HG03103 (cell line): ENCODE results near the gene SIT1.

Experiments
- ATAC-seq: cut with Tn5 transposase; IDR thresholded peaks from one replicate; pipeline ENCODE4 v1.9.1; 2021; ENCODE audit warnings: low read depth; ENCODE audit not compliant: unreplicated experiment

The SIT1 gene, protein sequence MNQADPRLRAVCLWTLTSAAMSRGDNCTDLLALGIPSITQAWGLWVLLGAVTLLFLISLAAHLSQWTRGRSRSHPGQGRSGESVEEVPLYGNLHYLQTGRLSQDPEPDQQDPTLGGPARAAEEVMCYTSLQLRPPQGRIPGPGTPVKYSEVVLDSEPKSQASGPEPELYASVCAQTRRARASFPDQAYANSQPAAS

DNA sequence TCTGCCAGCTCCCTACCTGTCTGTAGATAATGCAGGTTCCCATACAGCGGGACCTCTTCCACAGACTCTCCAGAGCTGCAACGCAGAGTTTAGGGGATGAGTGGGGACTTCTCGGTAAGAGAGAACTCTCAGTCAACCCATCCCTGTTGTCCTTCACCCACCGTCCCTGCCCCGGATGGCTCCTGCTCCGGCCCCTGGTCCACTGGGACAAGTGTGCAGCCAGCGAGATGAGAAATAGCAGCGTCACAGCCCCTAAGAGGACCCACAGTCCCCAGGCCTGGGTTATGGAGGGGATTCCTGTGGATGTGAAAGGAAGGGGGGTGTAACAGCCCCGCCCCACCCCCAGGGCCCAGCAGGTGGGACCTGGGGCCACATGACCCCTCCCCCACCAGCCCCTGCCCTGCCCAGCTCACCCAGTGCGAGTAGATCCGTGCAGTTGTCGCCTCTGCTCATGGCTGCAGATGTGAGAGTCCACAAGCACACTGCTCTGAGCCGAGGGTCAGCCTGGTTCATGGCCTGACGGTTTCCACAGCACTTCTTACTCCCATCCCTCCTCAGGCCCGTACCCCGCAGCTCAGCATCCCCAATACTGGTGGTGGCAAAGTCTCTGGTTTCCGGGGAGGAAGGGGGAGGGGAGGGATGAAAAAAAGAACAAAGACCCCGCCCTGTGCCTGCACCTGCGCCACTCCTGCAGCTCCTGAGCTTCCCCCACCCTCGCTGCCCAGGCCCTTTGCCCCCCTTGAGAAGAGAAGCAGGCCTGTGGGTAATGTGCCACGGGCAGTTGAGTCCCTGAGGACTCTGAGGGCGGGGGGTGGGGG, at the start of gene SIT1:
Gene SIT1, minus strand, starts transcription at position 591 of the 818 bp plus-strand sequence. Its CDS starts 78 bp downstream, at position 513.
- ATAC-seq, result no peak

DNA sequence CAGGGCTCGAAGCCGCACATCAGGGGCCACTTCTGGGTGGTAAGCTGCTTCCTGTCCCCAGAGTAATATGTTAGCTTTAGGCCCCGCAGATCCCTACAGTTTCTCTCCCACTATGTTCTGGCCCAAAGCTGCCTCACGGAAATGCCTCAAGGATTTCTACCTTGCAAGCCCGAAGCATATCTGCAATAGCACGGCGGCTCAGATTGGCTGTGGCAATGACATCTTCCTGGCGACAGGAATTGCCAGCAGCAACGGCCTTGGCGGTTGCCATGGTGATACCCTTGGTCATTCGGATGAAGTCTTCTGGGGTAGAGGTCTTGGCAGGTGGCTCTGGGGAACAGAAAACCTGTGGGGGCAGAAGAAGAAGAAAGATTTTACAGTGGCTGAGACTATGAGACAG, 49.3 kb upstream of the SIT1 start:
- ATAC-seq, result no peak

DNA sequence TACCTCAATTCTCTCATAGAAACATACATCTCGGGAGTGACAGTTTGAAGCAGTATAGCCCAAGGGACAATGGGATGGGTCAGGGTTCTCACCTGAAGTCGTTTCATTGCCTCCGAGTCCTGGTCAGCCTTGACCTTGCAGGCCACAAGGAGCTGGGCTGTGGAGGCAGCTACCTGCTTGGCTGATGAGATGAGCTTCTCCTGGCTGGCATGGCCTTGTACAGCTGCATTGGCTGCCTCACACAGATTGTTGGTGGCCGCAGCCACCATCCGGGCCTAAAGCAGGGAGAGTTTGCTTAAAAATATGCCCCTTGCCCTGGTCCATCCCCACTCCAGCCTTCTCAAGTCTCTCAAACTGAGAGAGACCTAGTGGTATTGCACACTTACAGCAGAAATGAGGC, 47.5 kb upstream of the SIT1 start:
- ATAC-seq, result no peak

DNA sequence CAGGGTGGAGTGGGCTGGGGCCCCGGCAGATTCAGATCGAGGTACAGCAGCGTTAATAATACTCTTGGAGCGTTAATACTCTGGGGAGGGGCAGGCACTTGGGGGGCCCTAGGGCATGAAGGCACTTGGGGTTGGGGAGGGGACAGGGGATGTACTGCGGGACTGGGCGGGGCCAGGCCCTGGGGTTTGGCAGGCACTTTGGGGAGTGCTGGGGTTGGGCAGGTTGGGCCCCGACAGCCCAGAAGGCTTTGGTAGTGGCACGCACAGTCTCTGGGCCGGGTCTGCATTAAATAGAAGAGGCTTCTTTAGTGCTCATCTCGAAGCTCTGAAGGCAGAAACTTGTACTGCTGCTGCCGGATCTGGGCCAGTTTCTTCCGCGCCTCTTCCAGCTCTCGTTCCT, 46.8 kb upstream of the SIT1 start:
- ATAC-seq, result no peak

DNA sequence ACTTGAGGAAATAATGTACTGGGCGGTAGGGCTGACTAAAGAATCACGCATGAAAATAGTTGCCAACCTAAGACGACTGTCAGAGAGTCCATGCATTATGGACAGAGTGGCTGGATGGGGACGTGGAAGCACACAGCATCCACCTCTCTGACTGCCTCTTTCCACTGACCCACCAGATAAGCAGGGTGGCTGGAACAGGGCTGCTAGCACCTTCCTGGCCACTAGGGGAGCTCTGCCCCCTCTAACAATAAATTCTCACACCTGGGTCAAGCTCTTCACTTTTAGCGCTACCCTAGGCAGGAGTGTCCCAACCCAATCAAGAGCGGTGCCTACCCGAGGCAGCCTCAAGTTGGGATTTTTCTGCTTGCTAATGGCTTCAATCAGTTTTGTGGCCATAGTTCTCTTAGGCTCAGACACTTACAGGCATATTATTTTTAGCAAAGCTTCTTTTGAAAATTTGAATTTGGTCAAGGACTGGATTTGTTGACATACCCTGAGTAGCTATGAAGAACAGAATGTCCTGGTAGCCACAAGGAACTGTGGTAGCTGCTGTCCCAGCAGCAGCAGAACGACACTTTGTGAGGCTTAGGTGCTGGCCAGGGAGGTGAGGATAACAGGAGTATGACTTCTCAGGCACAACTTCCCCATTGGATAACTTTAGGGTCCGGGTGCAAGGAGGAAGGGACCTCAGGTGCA, 45.9 kb upstream of the SIT1 start:
- no peak for ATAC-seq

DNA sequence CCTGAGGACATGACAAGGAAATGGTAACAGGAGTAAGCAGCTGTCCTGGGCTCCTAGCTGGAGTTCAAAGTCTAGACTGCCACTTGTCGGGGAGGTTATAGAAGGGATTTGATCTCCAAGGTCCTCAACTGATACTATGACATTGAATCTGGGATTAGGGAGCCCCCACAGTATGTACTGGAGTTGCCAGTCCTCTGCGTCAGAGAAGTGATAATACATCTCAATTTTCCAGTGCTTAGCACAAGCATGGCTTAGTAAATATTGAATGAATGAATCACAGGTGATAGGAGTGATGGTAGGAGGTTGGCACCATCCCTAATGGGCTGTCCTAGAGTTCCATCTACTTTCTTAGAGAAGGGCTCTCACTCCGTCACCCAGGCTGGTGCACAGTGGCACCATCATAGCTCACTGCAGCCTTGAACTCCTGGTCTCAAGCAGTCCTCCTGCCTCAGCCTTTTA, 45.2 kb upstream of the SIT1 start:
- ATAC-seq, result no peak

DNA sequence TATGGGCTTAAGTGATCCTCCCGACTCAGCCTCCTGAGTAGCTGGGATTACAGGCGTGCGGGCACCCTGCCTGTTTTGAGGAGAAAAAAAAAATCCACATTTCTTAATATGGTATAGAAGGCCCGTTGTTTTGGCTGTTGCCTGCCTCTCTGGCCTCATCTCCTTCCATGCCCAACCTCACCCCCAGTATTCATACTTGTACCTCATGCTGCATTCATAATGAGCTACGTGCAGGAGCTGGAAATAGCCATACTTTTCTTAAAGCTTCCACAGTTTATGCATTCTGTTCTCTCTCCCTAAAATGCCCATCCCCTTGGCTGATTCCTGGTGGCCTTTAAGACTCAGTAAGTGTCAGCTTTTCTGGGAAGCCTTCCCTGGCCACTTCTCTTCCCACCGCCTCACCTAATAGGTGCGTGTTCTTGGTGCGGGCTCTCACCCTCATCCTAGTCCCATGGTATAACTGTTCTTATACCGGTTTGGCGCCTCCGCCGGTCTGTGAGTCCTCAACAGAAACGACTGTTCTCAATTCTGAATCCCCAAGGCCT, 41.1 kb upstream of the SIT1 start:
- ATAC-seq, result no peak

DNA sequence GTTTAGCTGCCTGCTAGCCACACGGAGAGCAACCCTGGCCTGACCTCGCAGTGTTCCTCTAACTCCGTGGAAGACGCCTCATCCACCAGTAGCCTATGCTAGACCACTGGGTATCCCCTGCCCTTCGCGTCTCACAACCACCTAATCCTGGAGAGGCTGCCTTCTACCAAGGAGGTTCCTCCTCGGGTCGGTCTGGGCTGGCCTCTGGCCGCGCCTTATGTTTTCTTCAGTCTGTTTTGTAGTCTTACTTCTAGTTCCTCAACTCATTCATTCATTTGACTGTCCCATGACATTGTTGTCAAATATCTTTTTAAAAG, 40.6 kb upstream of the SIT1 start:
- ATAC-seq, result no peak

DNA sequence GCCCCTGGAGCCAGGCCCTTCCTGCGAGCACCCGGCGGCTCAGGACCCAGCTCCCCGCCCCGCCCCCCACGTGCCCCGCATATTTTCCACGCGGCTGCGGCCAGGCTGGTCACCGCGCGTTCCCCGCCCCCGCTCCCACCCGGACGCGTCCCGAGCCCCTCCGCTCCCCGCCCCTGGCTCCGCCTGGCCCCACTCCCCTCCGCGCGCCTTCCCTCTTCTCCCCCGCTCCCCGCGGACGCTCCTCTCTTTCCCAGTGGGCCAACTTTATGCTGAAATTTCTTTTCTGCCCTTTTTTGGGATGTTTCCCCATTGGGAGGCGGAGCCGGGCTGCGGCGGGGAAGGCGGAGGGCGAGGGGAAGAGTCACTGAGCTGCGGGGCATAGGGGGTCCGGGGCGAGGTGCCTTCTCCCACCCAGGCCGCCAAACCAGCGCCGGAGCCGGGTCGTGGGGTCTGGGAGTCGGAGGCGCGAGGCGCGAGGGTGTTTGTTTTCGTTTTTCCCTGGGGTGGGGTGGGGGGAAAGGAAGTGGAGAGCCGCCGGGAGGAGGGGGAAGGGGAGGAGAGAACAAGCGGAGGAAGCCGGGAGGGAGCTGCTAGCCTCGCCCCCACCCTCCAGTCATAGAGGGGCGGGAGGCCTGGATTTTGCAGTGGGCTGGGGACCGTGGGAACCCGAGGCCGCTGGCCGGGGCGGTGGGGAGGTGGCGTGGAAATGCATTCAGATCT, 40.0 kb upstream of the SIT1 start:
- no peak for ATAC-seq

DNA sequence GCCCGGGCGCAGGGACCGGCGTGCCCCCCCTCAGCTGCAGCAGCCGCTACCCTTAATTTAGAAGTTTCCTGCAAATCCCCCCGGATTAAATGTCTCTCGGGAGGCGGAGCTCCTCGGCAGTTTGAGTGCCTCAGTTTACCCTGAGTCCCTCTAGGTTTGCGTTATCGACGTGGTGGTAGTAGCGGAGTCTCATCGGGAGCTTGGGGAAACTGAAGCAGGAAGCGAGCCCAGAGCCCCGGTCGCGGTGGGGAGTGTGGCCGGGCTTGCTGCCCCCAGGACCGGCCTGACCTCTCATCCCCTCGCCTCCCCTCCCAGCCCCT, 39.5 kb upstream of the SIT1 start:
- ATAC-seq, result no peak

DNA sequence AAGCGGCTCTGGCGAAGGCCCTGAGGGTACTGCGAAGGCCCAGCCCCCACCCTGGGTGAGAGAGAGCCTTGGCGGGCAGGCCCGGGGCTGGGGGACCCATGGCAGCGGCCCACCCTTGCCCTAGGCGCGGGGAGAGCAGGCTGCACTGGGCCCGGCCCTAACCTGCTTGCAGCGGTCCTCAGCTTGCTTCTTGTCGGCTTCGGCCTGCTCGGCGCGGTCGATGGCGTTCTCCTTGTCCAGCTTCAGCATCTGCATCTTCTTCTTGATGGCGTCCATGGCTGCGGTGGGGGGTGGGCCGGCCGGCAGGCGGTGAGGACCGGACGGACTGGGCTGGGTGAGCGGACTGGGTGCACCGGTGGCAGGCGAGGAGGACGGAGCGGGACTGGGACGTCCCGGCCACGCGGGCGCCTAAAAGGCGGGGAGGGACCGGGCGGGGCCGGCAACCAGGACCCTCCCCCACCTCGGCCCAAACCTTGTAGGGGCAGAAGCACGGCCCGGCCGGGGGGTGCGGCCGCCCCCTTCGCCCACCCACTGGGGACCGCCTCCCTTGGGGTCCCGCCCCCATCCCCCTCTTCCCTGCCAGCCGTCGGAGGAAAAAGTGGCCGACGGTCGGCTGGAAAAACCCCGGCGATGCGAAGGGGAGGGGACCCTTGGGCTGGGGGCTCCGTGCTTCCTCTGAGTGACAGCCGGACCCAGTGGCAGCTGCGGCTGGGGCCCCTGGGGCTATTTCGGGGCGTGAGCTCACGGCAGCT, 39.0 kb upstream of the SIT1 start, which contains the start of gene TPM2:
Gene TPM2, minus strand, starts transcription at position 384 of the 752 bp plus-strand sequence. Its CDS starts 108 bp downstream, at position 276.
- no peak for ATAC-seq

DNA sequence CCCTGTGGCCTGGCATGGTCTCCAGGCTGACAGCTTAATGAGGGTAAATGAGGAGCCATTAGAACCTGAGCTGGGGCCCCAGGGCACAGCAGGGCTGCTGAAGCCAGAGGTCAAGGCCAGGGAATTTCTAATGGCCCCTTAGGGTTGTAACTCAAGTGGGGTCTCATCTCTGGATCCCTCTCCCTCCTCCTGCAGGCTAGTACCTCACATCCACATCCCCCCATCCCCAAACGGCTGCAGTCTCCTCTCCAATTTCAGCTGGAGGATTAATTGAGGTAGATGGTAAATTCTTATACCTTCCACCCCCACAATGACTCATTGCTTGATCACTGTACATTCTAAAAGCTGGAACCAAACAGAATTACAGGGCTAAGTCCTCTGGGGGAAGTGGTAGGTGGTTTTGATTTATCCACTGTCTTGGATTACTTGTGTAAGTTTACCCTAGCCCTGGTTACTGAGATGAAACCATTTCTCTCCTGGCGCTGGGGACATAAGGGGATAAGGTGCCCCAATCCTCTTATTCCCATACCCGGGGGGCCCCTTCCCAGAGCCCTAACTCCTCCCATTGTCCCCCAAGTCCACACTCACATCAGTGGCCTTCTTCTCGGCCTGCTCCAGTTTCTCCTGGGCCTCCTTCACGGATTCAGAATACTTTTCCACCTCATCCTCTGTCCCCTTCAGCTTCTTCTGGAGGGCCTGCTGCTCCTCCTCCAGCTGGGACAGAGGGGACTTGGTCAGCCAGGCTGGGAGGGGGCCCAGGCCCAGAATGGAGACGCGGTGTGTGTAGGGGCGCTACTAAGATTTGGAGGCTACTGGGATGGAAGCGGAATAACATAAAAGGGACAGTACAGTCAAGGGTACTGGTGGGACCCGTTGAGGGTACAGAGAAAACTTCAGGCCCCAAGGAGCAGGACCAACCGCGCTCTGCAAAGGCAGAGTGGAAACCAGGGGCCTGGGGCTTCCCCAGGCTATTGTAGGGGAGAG, 38.1 kb upstream of the SIT1 start:
- ATAC-seq, result no peak

DNA sequence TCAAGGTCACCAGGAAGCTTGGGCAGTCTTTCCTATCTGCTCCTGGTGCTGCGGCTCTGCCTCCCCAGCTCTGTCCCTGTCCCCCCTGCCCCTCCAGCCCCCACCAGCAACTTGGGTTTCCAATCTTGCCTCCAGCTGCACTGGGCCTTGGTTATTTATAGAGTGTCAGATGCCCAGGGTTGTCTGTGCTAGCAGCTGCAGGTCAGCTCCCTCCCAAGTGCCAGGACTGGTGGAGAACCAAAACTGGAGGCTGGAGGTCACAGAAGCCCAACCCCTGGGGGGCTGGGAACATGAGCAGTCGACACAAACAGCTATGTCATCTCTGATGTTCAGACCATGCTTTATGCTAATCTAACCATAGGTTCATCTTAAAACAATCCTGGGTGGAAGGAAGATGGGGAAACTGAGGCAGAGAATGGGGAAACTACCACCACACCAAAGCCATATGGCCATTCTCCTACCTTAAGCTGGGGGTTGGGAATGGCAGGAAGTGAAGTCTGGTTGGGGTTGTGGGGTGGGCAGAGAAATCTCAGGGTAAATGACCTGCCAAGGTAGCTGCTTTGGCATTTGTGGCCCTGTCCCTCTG, 37.3 kb upstream of the SIT1 start:
- no peak for ATAC-seq

DNA sequence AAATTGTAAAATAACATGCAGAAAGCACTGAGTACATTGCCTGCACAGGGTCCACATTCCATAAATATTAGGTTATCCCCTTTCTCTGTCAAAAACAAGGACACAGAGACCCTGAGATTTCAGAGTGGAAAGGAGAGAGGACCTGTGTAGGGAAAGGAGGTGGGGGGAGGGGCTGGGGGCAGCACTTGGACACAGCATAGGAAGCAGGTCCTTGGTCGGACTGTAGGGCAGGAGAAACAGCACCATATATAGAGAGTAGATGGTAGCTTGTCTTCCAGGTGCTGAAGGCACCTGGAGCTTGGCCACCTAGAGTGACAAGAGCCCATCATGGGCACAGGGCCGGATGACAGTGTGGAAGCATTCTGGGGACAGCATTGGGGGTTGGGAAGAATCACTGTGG, 36.6 kb upstream of the SIT1 start:
- no peak for ATAC-seq

DNA sequence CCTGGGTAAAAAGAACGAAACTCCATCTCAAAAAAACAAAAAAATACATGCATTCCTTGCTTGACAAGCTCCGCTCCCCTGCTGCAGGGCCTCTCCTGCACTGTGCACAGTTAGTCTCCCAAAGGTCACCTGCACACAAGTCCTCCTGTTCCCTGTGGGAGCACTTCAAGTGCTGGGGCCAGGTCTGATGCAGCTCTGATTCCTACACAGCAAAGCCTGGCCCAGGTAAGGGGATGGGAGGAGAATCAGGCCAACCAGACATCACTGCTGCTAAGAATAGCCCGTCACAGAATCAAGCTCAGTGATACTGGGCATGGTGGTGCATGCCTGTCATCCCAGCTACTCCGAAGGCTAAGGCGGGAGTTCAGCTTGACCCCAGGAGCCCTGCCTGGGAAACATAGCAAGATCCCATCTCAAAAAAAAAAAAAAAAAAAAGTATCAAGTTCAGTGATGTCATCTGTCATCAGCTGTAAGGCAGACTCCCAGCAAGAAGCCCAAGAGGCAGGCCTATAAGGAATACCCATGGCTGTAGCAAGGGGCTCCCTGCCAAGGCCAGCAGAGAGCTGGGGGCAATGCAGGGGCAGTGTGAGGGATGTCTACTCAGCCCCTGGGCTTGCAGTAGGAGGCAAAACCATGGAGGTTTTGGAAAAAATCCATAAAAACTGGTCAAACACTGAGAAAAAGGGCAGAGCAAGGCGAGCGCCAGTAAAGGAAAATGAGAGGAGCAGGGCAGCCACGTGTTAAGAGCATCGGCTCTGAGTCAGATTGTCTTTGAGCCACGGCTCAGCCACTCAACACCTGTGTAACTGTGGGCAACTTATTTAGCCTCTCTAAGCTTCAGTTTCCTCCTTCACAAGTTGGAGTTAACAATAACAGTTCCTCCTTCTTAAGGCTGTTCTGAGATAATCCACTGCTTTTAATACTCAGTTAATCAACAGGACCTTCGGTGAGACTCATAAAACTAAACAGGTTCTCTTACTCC, 35.8 kb upstream of the SIT1 start:
- no peak for ATAC-seq

DNA sequence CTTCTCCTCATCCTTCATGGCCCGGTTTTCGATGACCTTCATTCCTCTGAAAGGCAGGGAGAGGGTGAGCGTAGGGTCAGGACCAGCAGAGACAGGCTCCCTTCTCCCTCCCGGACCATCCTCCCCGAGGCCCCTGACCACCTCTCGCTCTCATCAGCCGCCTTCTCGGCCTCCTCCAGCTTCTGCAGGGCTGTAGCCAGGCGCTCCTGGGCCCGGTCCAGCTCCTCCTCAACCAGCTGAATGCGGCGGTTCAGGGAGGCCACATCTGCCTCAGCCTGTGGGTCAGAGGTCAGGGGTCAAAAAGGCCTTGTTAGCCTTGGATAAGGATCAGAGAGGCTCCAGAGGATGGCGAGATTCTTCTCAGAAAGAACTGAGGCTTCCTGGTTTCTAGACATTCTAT, 34.8 kb upstream of the SIT1 start:
- ATAC-seq, result no peak

DNA sequence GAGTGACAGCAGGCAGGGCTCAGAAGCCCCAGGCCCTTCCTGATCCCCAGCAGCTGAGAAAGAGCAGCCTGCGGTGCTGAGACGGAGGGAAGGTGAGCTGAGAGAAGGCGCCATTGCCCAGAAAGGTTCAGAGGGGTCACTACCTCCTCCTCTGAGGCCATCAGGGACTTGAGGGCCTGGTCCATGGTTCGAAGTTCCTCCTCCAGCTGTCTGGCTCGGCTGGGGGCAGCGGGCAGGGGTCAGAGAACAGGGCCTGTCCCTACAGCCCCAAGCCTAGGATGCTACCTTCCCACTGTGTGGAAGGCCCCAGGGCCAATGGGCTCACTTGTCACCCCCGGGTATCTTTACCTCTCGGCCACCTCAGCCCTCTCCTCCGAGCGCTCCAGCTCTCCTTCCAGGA, 34.2 kb upstream of the SIT1 start:
- no peak for ATAC-seq
